ENCODE measurements around the gene DISC1.
"Not testable (repeated sequence)": the region's sequence is repeated elsewhere in the genome, so short reads cannot be mapped to it uniquely, and the experiment has no call there.

Gene DISC1

GRCh38 chr1:231705806-231706760, 79.5 kb downstream of the DISC1 start:
- DNase-seq = no peak

- DNase-seq = no peak
These were observed 80.3 kb downstream of the DISC1 start for GRCh38 chr1:231706934-231707333.

- DNase-seq = no peak
These were observed 80.8 kb downstream of the DISC1 start for GRCh38 chr1:231707407-231707806.

GRCh38 chr1:231708394-231708793, 81.8 kb downstream of the DISC1 start:
- no peak for DNase-seq

- no peak for DNase-seq
These were observed 87.8 kb downstream of the DISC1 start for GRCh38 chr1:231714440-231714839.

GRCh38 chr1:231715816-231716722, 89.5 kb downstream of the DISC1 start:
- no peak for DNase-seq

GRCh38 chr1:231716879-231717278, 90.3 kb downstream of the DISC1 start:
- no peak for DNase-seq

- no peak for DNase-seq
These were observed 93.0 kb downstream of the DISC1 start for GRCh38 chr1:231719485-231720183.

GRCh38 chr1:231720652-231721325, 94.2 kb downstream of the DISC1 start:
- DNase-seq = no peak

- no peak for DNase-seq
These were observed 94.8 kb downstream of the DISC1 start for GRCh38 chr1:231721436-231721835.

GRCh38 chr1:231722356-231722755, 95.8 kb downstream of the DISC1 start:
- DNase-seq = no peak

- no peak for DNase-seq
These were observed 96.6 kb downstream of the DISC1 start for GRCh38 chr1:231723146-231723545.

GRCh38 chr1:231724041-231724440, 97.5 kb downstream of the DISC1 start:
- DNase-seq = no peak

GRCh38 chr1:231724876-231725647, 98.5 kb downstream of the DISC1 start:
- DNase-seq = no peak

GRCh38 chr1:231727171-231727570, 100.6 kb downstream of the DISC1 start:
- DNase-seq = no peak

GRCh38 chr1:231728987-231729386, 102.4 kb downstream of the DISC1 start:
- not testable (repeated sequence) for DNase-seq

- DNase-seq = no peak
These were observed 103.0 kb downstream of the DISC1 start for GRCh38 chr1:231729544-231729943.

- DNase-seq = no peak
These were observed 104.7 kb downstream of the DISC1 start for GRCh38 chr1:231731268-231731667.

GRCh38 chr1:231733063-231733462, 106.5 kb downstream of the DISC1 start:
- DNase-seq = no peak

- no peak for DNase-seq
These were observed 107.1 kb downstream of the DISC1 start for GRCh38 chr1:231733672-231734071.

GRCh38 chr1:231734417-231734816, 107.8 kb downstream of the DISC1 start:
- DNase-seq = no peak

- DNase-seq = no peak
These were observed 108.8 kb downstream of the DISC1 start for GRCh38 chr1:231735411-231735810.

All from NCI-H2029 treated with DMSO at 0.1 percent for 48 hours (cell line).